AG09309 (cell line): ENCODE results near the gene AP5B1.

ENCODE experiments used
- DNase-seq: peaks from one replicate; pipeline ENCODE4 v3.0.0-alpha.2; 2010; ENCODE audit warnings: low read depth
- H3K4me3 ChIP-seq: 2 replicates; pipeline ENCODE4 v1.5.1; 2011; ENCODE audit warnings: mild to moderate bottlenecking, low read depth, low read length, moderate library complexity; ENCODE audit not compliant: control insufficient read depth
- CTCF ChIP-seq: IDR thresholded peaks from 2 replicates; pipeline ENCODE4 v1.5.1; 2011; ENCODE audit warnings: mild to moderate bottlenecking, low read depth, low read length, inconsistent platforms; ENCODE audit not compliant: insufficient read depth, control insufficient read depth; ENCODE audit errors: missing control alignments

Gene AP5B1

DNA sequence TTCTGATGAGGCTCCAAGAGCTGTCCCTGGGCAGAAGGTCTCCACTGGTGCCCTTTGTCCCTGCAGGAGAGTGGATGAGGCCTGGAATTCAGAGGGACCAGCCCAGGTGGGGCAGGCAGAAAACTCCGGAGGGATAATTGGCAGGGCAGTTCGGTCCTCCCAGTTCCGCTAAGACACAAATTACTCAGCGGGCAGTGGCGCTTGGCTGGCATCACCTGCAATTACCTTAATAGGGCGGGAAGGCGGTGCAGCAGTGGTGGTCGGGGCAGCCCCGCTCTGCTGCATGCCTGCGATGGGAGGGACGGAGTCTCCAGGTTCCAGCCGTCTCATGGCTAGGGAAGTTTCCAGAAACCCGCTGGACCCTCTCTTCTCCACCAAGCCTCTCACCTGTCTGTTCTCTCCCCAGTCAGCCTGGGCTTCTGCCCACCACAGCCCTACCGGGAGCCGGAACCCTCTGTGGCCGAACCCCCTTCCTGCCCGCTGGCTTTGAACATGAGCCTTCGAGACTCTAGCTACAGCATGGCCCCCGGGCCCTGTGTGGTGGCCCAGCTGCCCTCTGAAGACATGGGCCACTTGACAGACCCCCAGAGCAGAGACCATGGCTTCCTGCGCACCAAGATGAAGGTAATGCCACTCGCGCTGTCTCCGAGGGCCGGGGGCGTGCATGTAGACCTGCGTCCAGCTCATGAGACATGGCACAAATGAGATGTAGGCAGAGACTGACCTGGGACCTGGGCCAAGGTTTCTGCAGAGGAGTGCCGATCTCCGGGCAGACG, 13.0 kb upstream of the AP5B1 start:
- no peak for DNase-seq
- H3K4me3 ChIP-seq: no peak overlapping the region
- no peak for TF ChIP-seq CTCF

DNA sequence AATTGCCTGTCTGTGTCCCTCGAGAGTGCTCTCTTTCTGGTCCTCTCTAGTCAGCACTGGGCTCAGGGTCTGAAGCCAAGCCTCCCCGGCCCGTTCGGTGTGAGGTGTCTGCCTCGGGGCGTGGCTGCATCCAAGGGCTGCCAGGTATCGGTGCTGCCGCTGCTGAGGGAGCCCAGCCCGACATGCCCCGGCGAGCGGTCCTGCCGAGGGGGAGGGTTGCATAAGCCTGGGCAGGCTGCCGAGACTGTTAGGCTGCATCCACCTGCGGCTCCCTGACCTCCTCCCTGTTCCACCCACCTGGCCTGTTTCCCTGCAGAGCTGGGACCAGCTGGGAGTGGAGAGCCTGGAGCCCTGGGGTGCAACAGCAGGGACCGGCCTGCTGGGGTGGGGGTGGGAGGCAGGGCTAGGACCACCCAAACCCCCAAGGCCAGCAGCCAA, 12.4 kb upstream of the AP5B1 start:
- DNase-seq: no peak
- no peak for TF ChIP-seq CTCF
- H3K4me3 ChIP-seq: no peak overlapping the region

- no peak for TF ChIP-seq CTCF
- no peak overlapping the region for H3K4me3 ChIP-seq
- no peak for DNase-seq
Measured at GRCh38 chr11:65792456-65792855, 11.7 kb upstream of the AP5B1 start.

DNA sequence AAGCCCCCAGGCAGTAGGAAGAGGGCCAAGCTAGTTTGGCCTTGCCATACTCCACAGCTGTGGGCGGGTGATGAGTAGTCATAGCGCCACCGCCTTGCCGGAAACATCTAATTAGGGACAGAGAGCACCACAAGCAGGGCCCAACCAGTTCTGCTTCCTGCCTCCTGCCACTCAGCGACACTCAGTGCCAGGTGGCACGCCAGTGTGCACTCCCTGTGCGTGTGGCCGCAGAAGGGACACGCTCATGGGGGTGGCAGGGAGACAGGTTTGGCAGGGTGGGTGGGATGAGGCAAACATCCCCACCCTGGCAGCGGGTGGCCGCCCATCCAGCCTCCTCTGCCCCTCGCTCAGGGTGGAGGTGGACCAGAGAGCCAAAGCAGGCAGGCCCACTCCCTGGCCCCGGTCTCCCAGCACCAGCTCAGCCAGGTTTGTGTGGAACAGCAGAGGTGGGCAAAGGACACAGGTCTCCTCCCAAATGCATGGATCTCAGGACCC, 11.0 kb upstream of the AP5B1 start:
- TF ChIP-seq CTCF: no peak
- H3K4me3 ChIP-seq: no peak overlapping the region
- DNase-seq: no peak

DNA sequence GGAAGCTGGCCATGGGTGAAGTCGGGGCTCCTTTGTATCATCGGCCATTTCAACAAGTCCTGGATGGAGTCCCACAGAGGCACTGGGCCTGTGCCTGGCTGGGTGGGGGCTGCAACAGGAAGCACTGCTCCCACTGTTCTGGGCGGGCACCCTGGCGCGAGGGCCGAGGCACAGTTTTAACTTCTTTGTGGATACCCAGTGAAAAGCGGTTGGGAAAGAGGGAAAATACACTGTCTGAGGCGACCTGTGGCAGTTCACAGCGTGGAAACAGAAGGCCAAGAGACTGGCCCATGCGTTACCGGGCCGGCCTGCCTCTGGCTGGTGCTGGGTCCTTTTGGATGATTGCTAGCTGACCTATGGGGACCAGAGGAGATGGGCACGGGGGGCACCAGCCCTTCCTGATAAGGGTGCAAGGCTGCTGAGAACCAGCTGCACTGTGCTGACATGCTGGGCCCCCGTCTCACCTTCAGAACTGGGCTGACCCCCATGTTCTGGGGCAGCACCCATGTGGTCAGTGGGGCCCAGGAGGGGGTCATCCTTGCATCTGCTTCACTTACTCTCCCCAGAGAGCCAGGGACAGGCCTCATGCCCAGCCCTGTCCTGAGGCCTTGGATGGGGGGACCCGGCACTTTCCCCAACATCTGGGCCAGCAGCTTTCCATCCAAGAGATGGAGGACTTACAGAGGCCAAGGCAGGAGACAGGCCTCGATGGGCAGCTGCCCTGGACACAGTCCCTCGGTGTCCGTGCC, 10.3 kb upstream of the AP5B1 start:
- TF ChIP-seq CTCF: no peak

GRCh38 chr11:65790104-65790901, 9.5 kb upstream of the AP5B1 start:
- TF ChIP-seq CTCF: no peak
- no peak overlapping the region for H3K4me3 ChIP-seq
- no peak for DNase-seq

More for the DNA sequence above, 10.3 kb upstream of the AP5B1 start:
- H3K4me3 ChIP-seq: no peak overlapping the region
- no peak for DNase-seq
